Activated CD8-positive, alpha-beta memory T cell treated with anti-CD3 and anti-CD28 coated beads, Interleukin-2, amount 50 U/mL, for 4 hours (primary cell): ENCODE data around the gene DIAPH3.
"Not testable (repeated sequence)": the region's sequence is repeated elsewhere in the genome, so short reads cannot be mapped to it uniquely, and the experiment has no call there.

ENCODE experiments used
- DNase-seq: peaks from one replicate; pipeline ENCODE4 v3.0.0-alpha.2; 2020

The DIAPH3 gene

DNA sequence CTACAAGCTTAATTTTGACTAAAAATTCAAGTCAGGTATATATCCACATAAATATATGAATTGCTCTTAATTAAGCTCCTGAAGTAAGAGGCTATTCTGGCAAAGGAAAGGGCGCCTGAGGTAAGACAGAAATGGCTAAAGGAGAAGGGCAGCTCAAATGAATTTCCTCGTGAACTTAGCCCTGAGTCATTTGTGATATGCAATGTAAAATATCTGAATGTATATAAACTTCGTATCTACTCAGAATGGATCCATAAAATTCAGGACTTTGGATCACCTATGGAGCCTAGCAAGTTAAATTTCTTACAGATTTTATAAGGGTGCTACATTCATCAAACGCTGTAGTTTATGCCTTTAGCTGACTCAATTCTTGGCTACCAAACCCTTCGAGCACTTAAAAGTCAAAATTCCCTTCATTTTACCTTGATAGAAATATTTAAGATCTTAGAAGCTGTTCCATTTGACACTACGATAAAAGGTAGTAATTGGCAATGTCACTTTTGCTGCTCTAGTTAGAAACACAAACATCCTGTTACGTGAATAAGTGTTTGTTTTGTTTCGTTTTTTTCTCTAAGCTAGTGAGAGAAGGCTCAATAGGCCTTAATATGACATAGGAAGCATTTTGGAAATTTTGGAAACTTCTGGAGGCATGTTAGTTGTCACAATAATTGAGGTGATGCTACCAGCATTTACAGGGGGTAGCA lies 69.2 kb downstream of the DIAPH3 start:
- no peak for DNase-seq

DNA sequence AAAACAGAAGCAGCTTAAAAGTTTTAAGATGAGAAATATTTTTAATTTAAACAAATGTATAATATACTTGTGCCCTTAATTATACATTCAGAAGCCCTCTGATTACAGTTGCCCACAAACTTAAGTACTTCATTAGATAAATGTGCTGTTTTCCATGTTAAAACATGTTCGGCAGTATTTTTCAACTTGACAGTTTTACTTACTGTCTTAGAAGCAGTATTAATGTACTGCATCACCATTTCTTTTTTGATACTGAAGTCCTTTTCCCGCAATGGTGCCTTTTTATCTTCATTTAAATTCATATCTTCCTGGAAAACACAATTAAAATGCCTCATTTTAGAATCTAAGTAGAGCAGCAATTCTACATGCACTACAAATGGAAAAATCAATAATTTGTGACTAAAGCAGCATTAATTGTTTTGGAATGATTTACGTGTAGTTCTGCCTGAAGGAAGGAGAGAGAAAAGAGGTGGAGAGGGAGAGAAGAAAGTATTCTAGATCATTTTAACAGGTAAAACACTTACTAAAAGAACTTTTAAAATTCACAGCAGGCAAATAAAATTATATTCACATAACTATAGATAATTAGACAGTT lies 70.2 kb downstream of the DIAPH3 start:
- no peak for DNase-seq

DNA sequence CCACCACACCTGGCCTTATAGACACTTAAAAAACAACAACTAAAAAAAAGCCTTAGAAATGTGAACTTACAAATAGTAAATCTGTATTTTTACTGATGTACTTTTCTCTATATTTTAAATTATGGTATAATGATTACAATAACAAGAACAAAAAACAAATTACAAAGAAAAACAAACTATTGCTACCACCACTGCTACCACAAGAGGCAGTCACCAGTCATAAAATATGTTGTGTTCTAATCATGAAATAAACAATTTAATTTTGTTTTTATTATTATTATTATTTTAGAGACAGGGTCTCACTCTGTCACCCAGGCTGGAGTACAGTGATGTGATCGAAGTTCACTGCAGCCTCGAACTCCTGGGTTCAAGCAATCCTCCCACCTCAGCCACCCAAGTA lies 72.2 kb downstream of the DIAPH3 start:
- DNase-seq: no peak

DNA sequence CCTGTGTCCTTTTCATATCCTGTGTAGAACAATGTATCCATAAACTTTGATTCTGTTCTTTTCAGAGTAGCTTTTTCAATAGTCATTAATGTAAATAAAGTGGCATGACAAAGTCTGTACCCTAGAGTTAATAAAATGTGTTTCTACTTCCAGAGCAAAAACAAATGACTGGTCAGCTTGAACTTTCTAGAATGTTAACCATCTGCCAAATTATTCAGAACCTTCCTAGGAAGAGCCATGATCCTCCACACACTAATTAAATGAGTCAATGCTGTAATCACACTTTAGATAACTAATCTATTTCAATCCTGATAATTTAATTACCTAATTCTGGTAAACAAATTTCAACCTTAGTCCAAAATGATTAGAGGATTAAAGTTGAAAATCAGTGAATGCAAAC lies 73.2 kb downstream of the DIAPH3 start:
- no peak for DNase-seq

DNA sequence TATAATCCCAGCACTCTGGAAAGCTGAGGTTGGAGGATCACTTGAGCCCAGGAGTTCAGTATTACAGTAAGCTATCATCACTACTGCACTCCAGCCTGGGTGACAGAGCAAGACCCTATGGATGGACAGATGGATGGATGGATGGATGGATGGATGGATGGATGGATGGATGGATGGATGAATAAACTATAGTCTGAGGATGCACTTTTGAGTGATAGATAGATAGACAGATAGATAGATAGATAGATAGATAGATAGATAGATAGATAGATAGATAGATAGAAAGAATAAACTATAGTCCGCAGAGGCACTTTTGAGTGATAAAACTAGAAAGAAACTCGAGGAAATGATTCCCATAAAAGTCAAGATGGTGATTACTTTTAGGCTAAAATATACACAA lies 79.9 kb downstream of the DIAPH3 start:
- not testable (repeated sequence) for DNase-seq

DNA sequence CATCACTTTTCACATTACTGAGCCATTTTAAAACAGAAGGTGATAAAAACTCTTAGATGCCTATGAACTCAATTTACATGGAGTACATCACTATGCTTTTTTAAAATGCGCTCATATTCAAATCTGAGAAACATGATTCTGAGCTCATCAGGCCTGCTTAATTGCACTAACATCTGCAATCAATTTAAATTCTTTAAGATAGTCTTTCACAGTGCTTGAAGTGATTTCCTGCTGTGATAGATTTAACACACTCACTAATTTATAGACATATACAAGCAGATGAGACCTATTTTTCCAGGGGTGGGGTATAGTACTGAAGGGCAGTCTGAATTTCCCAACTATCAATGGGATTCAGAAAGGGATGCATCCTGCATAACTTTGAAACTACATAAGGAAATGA lies 82.9 kb downstream of the DIAPH3 start:
- no peak for DNase-seq

DNA sequence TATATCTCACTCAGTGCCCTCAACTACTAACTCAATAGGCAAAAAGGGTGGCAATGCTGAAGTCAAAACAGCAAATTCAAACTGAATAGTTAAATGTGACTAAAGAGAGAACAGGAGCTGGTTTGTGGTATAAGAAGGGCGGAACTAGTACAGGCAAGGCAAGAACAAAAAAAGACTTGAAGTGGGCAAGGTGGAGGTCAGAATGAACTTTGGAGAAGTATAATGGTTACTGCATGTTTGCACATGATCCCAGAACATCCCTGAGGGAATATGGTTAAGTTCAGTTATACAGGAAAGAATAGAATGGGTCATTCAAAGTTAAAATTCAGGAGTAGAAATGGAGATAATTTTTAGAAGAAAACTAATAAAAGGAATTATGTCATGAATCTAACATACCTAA lies 85.5 kb downstream of the DIAPH3 start:
- no peak for DNase-seq

DNA sequence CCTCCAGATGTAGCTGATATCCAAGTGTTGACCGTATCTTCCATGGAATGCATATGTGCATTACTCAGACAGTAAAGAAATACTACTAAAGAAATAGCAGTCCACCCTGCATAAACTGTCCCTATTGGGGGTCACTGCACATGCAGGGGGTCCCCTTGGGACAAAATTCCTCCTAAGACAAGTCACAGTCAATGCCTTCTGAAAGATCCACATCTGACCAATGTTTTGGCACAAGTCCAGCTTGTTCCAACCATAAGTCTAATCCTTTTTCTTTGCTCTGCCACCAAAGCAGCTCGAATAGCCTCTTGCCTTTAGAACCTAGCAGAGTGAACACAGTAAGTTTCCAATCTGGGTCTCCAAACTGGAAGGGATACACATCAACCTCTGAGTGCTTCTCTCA lies 87.9 kb downstream of the DIAPH3 start:
- DNase-seq: no peak

DNA sequence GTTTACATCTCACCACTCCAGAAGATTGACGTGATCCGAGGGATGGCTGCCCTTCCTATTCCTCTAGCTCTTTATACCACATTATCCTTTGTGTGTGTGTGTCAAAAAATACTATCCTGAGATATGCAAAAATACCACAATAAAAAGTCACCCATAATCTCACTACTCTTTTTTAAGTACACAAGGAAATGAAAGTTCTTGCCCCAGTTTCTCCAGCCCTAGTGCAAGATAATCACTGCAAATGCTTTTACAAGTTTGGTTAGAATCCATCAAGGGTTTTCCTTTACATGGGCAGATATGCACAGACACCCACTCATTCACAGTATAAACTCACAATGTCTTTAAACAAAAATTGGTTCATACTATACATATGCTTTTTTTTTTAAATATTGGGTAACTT lies 89.3 kb downstream of the DIAPH3 start:
- DNase-seq: no peak

DNA sequence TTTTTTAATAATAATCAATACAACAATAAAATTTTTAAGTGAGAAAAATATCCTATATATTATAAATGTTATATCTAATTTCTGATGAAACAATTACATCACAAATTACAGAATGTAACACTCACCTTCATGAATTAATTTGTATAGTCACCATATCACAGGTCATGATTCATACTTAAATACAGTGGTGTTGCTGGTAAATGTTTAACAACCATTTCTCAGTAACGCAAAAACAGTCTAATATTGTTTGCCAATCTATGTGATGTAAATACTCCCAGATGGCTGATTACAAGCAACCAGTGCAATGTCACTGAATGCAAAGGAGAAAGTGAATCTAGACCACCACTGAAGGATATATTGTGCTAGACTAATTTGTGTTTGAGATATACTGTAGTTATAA lies 97.5 kb downstream of the DIAPH3 start:
- no peak for DNase-seq

DNA sequence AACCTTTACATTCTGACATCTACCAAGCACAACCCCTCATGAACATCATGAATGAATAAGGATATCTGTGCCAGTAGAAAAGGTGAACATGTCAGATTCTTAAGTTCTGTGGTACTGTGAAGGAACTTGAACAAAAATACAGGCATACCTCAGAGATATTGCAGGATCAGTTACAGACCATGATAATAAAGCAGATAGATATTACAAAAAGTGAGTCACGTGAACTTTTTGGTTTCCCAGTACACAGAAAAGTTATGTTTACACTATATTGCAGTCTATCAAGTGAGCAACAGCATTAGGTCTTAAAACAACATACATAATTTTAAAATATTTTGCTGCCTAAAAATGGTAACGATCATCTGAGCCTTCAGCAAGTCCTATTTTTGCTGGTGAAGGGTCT lies 101.2 kb downstream of the DIAPH3 start:
- no peak for DNase-seq

DNA sequence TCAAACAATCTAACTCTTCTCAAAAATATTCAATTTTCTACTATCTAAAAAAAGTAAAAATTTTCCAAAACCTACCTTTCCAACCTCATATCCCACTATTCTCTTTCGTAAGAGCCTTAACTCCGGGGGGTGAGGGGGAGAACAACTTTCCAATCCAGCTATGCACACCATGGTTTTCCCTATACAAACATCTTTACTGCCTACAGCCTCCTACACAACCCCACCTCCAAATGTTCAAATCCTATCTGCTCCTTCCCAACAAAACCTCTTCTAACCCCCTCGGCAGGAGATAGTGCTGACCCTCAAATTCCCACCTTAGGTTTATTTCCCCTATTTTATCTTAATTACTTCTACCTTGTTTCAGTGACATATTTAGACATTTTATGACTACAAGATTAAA lies 102.0 kb downstream of the DIAPH3 start:
- no peak for DNase-seq

DNA sequence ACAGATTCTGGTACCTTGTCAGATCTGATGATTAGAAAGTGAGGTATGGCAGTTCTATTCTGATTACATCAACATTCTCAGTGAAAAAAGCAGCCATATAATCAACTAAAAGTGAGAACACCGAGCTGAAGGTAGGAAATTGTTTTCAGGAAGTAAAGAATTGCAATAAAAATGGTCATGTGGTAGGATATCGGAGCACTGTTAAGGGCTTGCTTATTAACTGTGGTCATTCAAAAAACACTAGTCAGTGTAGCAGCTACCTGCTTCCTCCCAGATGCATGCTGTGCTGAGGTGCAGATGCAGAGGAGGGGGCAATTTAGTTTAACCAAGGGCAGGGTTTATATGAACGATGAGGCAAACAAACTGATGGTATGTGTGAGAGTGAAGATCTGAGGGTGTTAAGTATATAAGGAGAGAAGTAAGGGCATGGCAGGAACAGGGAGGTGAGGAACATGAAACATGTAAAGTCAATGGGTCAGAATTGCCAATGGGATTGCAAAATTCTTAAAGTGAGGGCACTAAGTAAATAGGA lies 111.9 kb downstream of the DIAPH3 start:
- DNase-seq: no peak

DNA sequence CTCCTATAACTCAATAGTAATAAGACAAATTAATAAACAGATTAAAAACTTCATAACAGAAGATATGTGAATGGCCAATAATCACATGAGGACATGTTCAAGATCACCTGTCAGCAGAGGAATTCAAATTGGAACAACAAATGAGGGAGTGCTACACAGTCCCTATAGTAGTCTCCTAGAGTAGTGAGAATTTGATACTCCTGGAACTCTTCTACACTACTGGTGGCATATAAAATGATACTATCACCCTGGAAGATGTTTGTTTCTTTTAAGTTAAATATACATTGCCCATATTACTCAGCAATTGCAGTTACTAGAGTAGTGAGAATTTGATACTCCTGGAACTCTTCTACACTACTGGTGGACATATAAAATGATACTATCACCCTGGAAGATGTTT lies 115.4 kb downstream of the DIAPH3 start:
- DNase-seq: not testable (repeated sequence)

DNA sequence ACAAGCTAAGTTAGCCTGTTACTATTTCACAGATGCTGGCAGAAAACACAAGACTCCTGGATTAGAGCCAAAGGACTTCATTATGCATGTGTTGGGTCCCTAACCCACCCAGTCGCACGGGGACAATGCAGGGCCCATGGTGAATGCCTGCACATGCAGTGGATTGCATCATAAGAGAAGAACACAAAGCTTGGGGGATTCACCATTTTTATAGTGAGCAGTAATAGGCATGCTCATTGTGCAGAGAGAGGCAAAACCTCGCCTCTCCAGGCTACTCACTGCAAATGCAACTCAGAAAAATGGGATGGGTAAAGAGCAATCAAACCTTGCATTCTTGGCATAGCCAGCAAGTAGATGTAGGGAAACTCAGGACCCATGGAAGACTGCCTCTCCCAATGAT lies 115.8 kb downstream of the DIAPH3 start:
- DNase-seq: no peak

DNA sequence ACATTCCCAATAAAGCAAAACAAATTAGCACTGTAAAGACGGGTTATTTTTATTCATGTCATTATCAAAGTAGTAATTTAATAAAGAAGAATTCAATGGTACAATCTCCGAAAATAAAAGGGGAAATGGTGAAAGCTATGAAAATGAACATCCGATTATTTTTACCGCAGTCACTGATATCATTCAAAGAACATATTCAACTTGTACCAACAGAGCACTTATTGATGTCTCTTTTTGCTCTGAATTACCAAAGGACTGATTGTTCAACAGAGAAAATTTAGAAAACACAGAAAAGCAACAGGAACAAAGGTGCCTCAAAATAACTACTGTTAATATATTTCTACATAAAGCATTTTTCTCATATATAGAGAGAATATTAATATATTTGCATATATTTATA lies 119.4 kb downstream of the DIAPH3 start:
- no peak for DNase-seq

DNA sequence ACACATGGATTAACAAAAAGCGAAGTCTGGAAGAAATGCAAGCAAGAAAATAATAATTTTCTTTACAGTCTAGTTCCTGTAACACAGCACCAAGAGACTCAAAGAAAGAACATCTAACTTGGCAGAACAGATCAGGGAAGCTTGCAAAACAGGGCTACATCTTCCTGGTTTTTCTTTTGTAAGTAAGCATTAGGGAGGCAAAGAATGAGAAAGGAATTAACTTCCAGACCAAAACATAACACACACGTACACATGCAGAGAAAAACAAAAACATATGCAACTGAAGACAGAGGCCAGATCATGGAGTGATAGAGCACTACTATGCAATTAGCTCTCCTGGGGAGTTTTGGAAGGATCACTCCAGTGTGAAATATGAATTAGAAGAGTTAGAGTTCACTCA lies 120.5 kb downstream of the DIAPH3 start:
- no peak for DNase-seq

DNA sequence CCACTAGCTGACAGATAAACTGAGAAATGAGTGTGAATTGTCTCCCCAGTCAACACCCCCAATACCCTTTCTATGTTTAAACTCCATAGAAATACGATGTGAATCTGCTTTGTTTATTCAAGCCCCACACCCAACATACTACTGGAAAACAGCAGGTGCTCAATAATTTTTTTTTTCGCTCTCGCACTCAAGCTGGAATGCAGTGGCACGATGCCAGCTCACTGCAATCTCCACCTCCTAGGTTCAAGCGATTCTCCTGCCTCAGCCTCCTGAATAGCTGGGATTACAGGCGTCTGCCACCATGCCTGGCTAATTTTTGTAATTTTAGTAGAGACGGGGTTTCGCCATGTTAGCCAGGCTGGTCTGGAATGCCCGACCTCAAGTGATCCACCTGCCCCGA lies 123.1 kb downstream of the DIAPH3 start:
- not testable (repeated sequence) for DNase-seq

DNA sequence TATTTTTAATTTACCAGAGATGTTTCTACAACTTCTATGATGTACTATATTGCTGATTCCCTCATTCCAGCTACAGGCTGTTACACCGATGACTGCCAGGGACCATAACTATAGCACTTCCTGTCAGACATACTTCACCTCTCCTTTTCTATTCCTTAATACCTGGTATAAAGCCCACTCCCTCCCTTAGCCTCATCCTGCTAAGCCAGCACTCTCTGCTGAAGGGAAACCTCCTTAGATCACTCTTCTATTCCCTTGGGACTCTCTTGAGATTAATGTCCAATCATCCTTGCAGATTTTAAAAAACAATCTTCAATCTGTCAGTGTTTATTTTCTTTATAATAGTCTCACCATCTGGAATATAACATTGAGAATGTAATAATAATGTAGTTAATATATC lies 127.9 kb downstream of the DIAPH3 start:
- DNase-seq: no peak

DNA sequence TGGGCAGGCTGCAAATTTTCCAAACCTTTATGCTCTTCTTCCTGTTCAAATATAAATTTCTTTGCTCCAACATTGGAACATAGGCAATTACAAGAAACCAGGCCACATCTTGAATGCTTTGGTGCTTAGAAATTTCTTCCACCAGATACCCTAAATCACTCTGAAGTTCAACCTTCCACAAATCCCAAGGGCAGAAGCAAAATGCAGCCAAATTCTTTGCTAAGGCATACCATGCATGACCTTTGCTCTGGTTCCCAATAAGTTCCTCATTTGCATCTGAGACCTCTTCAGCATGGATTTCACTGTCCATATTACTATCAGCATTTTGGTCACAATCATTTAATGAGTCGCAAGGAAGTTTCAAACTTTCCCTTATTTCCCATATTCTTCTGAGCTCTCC lies 130.9 kb downstream of the DIAPH3 start:
- no peak for DNase-seq

DNA sequence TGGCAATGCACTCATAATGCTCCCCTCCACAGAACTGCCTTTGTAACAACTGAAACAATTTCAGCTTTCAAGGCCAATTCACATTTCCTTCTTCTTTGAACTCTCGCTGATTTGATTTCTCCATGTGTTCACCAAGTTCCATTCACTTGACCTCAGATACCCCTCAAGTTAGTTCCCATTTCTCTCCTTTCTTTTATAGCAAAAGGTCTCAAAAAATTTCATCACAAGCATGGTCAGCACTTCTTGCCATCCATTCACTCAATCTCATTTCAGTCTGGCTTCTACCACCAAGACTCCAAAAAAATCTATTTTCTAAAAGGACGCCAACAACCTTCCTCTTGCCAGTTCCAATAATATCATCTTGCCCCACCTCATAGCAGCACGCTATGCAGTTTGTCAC lies 135.7 kb downstream of the DIAPH3 start:
- DNase-seq: no peak

DNA sequence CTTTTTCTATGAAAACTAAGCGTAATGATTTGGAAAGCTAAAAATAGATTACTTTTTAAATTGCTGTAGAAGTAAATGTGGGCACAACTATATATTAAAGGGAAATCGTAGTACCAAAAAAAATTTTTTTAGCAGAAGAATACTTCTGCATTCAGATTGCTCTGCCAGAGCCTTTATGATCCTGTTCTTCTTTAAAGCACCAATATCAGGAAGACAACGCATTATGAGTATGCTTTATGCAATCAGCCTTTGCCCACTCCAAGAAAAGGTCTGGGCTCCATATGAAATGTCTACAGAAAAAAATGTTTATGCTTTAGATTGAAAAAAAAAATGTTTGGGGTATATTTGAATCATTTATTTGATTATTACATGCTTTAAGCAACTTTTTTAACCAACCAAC lies 137.4 kb downstream of the DIAPH3 start:
- no peak for DNase-seq

DNA sequence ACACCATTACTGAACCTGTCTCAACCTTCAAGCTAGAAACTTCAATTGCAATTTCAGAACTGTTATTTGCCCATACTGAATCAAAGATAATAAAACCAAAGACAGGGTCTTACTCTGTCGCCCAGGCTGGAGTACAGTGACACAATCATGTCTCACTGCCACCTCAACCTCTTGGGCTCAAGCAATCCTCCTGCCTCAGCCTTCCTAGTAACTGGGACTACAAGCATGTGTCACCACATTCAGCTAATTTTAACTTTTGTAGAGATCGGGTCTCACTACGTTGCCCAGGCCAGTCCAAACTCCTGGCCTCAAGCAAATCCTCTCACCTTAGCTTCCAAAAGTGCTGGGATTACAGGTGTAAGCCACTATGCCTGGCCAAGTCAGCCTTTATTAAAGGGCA lies 143.4 kb downstream of the DIAPH3 start:
- DNase-seq: no peak

DNA sequence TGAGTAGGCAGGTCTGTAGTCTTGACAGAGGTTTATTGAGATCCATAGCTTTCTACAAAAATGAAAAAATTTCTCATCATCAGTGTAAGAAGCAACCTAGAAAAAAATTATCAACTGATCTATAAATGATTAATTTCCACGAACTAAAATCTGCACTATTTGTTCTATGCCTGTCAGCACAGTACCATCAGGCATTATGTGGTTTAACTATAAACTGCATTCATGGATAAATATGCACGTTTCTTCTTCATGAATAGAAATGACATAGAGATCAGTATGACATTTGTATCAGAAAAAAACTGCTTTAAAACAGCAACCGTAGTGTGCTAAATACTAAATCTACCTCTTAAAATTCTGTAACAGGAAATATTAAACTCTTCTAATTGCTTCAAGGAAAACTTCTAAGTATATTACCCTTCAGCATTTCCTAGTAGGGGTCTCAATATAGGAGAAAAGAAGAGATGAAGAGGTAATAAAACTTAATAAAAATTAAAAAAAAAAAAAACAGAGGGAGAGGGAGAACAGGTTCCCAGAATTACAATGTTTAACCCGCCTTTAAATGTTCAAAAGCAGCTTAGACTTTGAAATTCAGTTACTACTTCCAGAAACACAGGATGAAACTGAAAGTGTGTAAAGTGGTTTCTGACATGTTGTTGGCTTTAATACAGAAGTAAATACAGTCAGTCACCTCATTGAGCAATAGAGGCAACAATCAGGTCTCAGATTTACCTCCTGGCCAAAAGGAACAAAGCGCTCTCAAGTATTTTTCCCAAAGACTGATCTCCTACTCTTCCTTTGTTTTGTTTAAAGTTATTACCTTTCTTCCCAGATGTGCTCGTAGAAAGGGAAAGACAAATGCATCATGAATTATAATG lies 144.4 kb downstream of the DIAPH3 start:
- DNase-seq: no peak
